K562 (cell line): ENCODE results near the gene PARD3B.
"Not testable (repeated sequence)": the region's sequence is repeated elsewhere in the genome, so short reads cannot be mapped to it uniquely, and the experiment has no call there.

ENCODE experiments used
- CTCF ChIP-seq, 3 experiments: IDR thresholded peaks in 2 of 3; conservative IDR thresholded peaks in 1 of 3; 2 replicates each; pipeline ENCODE4 v1.5.1; 2011 to 2012; ENCODE audit warnings: low read length in 3 of 3, mild to moderate bottlenecking in 3 of 3, control low read depth in 2 of 3, improper control_type of control experiment in 1 of 3, inconsistent platforms in 1 of 3, low read depth in 1 of 3, mixed read lengths in 1 of 3, moderate library complexity in 1 of 3; ENCODE audit not compliant: insufficient read depth in 2 of 3
- E2F4 ChIP-seq: sonication (generic); formaldehyde crosslinking; IDR thresholded peaks from 2 replicates; pipeline ENCODE4 v1.8.0; 2022; ENCODE audit warnings: mild to moderate bottlenecking, low read depth, missing genetic modification reagents
- ETV5 ChIP-seq: sonication (generic); formaldehyde crosslinking; IDR thresholded peaks from 2 replicates; pipeline ENCODE4 v1.4.0; 2020; ENCODE audit warnings: low read depth, mild to moderate bottlenecking, missing genetic modification reagents
- GTF2F1 ChIP-seq: IDR thresholded peaks from 2 replicates; pipeline ENCODE4 v1.6.1; 2011; ENCODE audit warnings: low read depth, low read length, improper control_type of control experiment
- KLF13 ChIP-seq: fragments of 450-650 bp; IDR thresholded peaks from 2 replicates; pipeline ENCODE4 v1.6.1; 2016; ENCODE audit warnings: missing genetic modification characterization, low read depth, mild to moderate bottlenecking, missing compliant biosample characterization, moderate library complexity, borderline replicate concordance
- NEUROD1 ChIP-seq: fragments of 150-350 bp; IDR thresholded peaks from 2 replicates; pipeline ENCODE4 v1.6.1; 2014; ENCODE audit warnings: borderline replicate concordance, low read length, low read depth; ENCODE audit not compliant: partially characterized antibody
- NFE2L1 ChIP-seq: fragments of 450-650 bp; IDR thresholded peaks from 2 replicates; pipeline ENCODE4 v1.6.1; 2016; ENCODE audit warnings: missing genetic modification characterization, low read depth, mild to moderate bottlenecking, missing compliant biosample characterization, moderate library complexity, borderline replicate concordance
- RBM17 ChIP-seq: fragments of 200-400 bp; formaldehyde crosslinking; IDR thresholded peaks from 2 replicates; pipeline ENCODE4 v1.6.1; 2017; ENCODE audit warnings: low read depth, mild to moderate bottlenecking, low read length, borderline replicate concordance
- SIX5 ChIP-seq, 2 experiments: IDR thresholded peaks; 2 replicates each; pipeline ENCODE4 v1.6.1; 2011; ENCODE audit warnings: low read length in 2 of 2, borderline replicate concordance in 1 of 2, low read depth in 1 of 2, mild to moderate bottlenecking in 1 of 2, moderate library complexity in 1 of 2; ENCODE audit not compliant: insufficient read depth in 1 of 2
- SMARCA4 ChIP-seq: fragments of 450-650 bp; IDR thresholded peaks from 2 replicates; pipeline ENCODE4 v1.6.1; 2016
- ZNF274 ChIP-seq: IDR thresholded peaks from 2 replicates; pipeline ENCODE4 v1.6.1; 2011; ENCODE audit warnings: low read depth, mild to moderate bottlenecking, low read length, moderate library complexity, borderline replicate concordance

- not testable (repeated sequence) for TF ChIP-seq ETV5 (CRISPR knock-in tag); SMARCA4; KLF13 (tag); NEUROD1; CTCF (IDR thresholded peaks at IDR 0.05 in 2 of 3, conservative IDR thresholded peaks at IDR 0.05 in 1 of 3; ENCODE audit: insufficient read depth in 2 of 3, low read depth in 1 of 3, low read length in 3 of 3); NFE2L1 (tag); E2F4; SIX5 (IDR thresholded peaks at IDR 0.05; ENCODE audit: borderline replicate concordance in 1 of 2, insufficient read depth in 1 of 2, low read depth in 1 of 2, low read length in 2 of 2); ZNF274; RBM17; GTF2F1
These were observed 948.3 kb downstream of the PARD3B start for GRCh38 chr2:205493528-205493927.
